OCI-LY7 (cell line): Measurements from ENCODE around the gene WDR4. TPM values are rescaled to one million over a fixed set of nuclear protein-coding genes. Genes with fewer than 3 reads are reported as not detected.

Source experiments
- BruUV-seq: library from RNA; stranded (reverse); fragments of 400-500 nt; replicated peaks from 2 replicates; lab custom pipeline; 2021; lab: Mats Ljungman, UMichigan
- CTCF ChIA-PET: fragments of 300-600 bp; sonication (Branson Sonifier 250); formaldehyde crosslinking; loops from one replicate; lab custom pipeline; 2022; ENCODE audit warnings: antibody characterized with exemption; ENCODE audit not compliant: unreplicated experiment; lab: Charles Lee
- POLR2A ChIA-PET: fragments of 300-600 bp; sonication (Branson Sonifier 250); formaldehyde crosslinking; loops from one replicate; lab custom pipeline; 2022; ENCODE audit warnings: antibody characterized with exemption; lab: Charles Lee
- DNase-seq: peaks from one replicate; pipeline ENCODE4 v3.0.0-alpha.2; 2015; ENCODE audit warnings: low spot score
- H2AFZ ChIP-seq: fragments of 200-600 bp; sonication (generic), shearing (Covaris generic); 2 replicates; pipeline ENCODE4 v1.6.1; 2014; ENCODE audit warnings: mild to moderate bottlenecking, antibody characterized with exemption, low read length, moderate library complexity
- H3K27ac ChIP-seq: fragments of 200-600 bp; sonication (generic); 2 replicates; pipeline ENCODE4 v1.5.1; 2014; ENCODE audit warnings: mixed run types, low read depth, mild to moderate bottlenecking, moderate library complexity, low read length, inconsistent platforms; ENCODE audit not compliant: poor library complexity, severe bottlenecking
- H3K36me3 ChIP-seq: fragments of 200-600 bp; sonication (generic); 2 replicates; pipeline ENCODE4 v1.6.1; 2014; ENCODE audit warnings: mild to moderate bottlenecking, antibody characterized with exemption, low read length, moderate library complexity, mixed read lengths; ENCODE audit not compliant: insufficient read depth
- H3K4me1 ChIP-seq: fragments of 200-600 bp; sonication (generic); 2 replicates; pipeline ENCODE4 v1.5.1; 2014; ENCODE audit warnings: mild to moderate bottlenecking, low read length; ENCODE audit not compliant: insufficient read depth, poor library complexity, severe bottlenecking
- H3K4me2 ChIP-seq: fragments of 200-600 bp; sonication (generic); 2 replicates; pipeline ENCODE4 v1.6.1; 2014; ENCODE audit warnings: mild to moderate bottlenecking, low read length
- H3K4me3 ChIP-seq: fragments of 200-600 bp; sonication (generic); 2 replicates; pipeline ENCODE4 v1.5.1; 2014; ENCODE audit warnings: mild to moderate bottlenecking, low read depth, low read length; ENCODE audit not compliant: poor library complexity, severe bottlenecking
- H3K79me2 ChIP-seq: fragments of 200-600 bp; sonication (generic); 2 replicates; pipeline ENCODE4 v1.6.1; 2016; ENCODE audit warnings: low read depth, mild to moderate bottlenecking, low read length, moderate library complexity, mixed read lengths; ENCODE audit not compliant: insufficient read depth
- H3K9me2 ChIP-seq: fragments of 200-600 bp; sonication (generic); 2 replicates; pipeline ENCODE4 v1.6.1; 2016; ENCODE audit warnings: mild to moderate bottlenecking, low read length, mixed read lengths; ENCODE audit not compliant: insufficient read depth
- H3K9me3 ChIP-seq: fragments of 200-600 bp; sonication (generic); 2 replicates; pipeline ENCODE4 v1.6.1; 2014; ENCODE audit warnings: mild to moderate bottlenecking, mixed run types, low read length, mixed read lengths
- H4K20me1 ChIP-seq: fragments of 200-600 bp; sonication (generic); 2 replicates; pipeline ENCODE4 v1.6.1; 2014; ENCODE audit warnings: mild to moderate bottlenecking, antibody characterized with exemption, low read length, moderate library complexity, mixed read lengths; ENCODE audit not compliant: insufficient read depth
- EZH2phosphoT487 ChIP-seq: fragments of 200-600 bp; sonication (generic); IDR thresholded peaks from 2 replicates; pipeline ENCODE4 v1.6.1; 2018; ENCODE audit warnings: low read depth, borderline replicate concordance, mild to moderate bottlenecking, mixed run types, antibody characterized with exemption, low read length, moderate library complexity, mixed read lengths
- intact Hi-C: fragments of 100-400 bp; cut with micrococcal nuclease; formaldehyde crosslinking; loops from one replicate; pipeline ENCODE4 v1.10.0; 2022; ENCODE audit not compliant: unreplicated experiment
- total RNA-seq, 2 experiments: library from RNA; depleted of rRNA in 1 of 2; stranded (reverse); fragments of >200 nt in 1 of 2; shearing (Covaris generic) in 1 of 2; gene quantifications; 2 replicates each; pipeline ENCODE4 v1.2.3, GENCODE V29; 2014 to 2022
- TF ChIP-seq, protein P1 (sequence below): fragments of 200-600 bp; sonication (generic); conservative IDR thresholded peaks from 2 replicates; pipeline ENCODE4 v1.5.1; 2014; ENCODE audit warnings: mild to moderate bottlenecking, antibody characterized with exemption, low read length, moderate library complexity, mixed read lengths

WDR4 gene
- total RNA-seq, 2 experiments from 2014 or later: 45.7 to 73.8 TPM

DNA sequence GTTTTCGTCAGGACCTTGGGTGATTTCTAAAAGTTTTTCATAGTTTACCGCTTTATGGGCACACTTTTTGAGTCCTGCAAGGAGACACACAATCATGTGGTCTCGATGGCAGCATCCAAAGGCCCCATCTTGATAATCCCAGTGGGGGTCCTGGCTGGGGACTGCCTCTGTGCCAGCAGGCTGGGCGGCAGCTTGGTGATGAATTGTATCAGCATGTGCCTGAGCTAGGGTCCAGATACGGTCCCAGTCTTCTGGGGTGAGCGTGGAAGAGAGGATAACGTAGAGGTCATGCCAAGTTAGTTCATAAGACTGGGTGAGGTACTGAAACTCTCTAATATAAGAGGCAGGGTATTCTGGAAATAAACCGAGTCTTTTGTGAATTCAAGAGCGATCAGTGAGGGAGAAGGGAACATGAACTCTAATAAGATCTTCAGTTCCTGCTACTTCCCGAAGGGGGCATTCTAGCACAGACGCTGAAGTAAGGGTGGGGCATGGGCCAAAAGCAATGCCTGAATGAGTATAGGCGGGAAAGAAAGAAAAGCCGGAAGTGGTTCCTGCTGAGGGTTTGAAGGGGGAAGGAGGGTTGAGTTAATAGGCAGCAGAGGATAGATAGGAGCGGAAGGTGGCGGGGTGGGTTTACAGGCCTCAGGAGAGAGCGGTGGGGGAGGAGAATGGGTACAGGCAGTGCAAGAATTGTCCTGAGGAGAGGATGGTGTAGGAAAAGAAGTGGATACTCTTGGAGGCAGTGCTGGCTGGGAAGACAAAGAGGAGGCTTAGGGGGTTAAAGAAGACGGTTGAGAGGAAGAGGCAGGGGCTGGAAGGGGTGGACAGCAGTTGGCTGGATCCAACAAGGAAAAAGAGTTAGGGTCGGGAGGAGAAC is 44.5 kb upstream of the WDR4 start:
- H3K4me3 ChIP-seq: peak overlapping the region; percentile 31
- POLR2A ChIA-PET: no interaction called here

DNA sequence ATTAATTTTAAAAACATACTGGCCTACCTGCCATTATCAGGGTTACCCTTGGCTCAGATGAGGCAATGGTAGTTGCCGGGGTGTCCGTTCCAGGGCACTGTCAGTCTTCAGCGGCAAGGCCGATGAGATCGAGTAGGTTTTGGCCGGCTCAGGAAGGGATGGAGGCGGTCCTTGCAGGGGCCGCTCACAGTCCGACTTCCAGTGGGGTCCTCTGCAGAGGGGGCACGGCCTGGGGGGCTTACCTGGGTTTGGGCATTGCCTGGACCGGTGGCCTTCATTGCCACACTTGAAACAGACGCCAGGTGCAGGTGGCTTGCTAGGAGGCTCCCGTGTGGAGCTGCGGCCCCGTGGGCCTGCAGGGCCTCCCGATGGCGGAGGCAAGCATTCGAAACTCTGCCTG is 43.6 kb upstream of the WDR4 start:
- no peak for DNase-seq
- Histone ChIP-seq H3K36me3 (no peaks in the 10 kb centered on the region), H3K27ac (no peak overlapping the region), H3K9me2 (no peaks in the 10 kb centered on the region), H3K79me2 (no peaks in the 10 kb centered on the region), H3K4me3 (no peak overlapping the region), H4K20me1 (no peaks in the 10 kb centered on the region), H2AFZ (no peak overlapping the region), H3K9me3 (no peaks in the 10 kb centered on the region), H3K4me1 (peaks cover 23% of the 10 kb centered on the region), H3K4me2 (no peak overlapping the region; the same call in 1 of the 2 replicates)
- BruUV-seq: no TSS peak
- intact Hi-C loops: no loop called here
- POLR2A ChIA-PET: interaction anchor here (0.6 kb wide), 1 partner anchor 12 kb away, joined by 5 read pairs; no protein-coding TSS in a partner anchor
- CTCF ChIA-PET: no interaction called here
- TF ChIP-seq, protein P1, sequence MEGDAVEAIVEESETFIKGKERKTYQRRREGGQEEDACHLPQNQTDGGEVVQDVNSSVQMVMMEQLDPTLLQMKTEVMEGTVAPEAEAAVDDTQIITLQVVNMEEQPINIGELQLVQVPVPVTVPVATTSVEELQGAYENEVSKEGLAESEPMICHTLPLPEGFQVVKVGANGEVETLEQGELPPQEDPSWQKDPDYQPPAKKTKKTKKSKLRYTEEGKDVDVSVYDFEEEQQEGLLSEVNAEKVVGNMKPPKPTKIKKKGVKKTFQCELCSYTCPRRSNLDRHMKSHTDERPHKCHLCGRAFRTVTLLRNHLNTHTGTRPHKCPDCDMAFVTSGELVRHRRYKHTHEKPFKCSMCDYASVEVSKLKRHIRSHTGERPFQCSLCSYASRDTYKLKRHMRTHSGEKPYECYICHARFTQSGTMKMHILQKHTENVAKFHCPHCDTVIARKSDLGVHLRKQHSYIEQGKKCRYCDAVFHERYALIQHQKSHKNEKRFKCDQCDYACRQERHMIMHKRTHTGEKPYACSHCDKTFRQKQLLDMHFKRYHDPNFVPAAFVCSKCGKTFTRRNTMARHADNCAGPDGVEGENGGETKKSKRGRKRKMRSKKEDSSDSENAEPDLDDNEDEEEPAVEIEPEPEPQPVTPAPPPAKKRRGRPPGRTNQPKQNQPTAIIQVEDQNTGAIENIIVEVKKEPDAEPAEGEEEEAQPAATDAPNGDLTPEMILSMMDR: no peak
- no peak for TF ChIP-seq EZH2phosphoT487

More for the DNA sequence above, 44.5 kb upstream of the WDR4 start:
- DNase-seq: peak; percentile 97
- Histone ChIP-seq H3K4me2 (peak overlapping the region; percentile 59), H4K20me1 (no peaks in the 10 kb centered on the region), H3K36me3 (no peaks in the 10 kb centered on the region), H3K4me1 (peaks cover 23% of the 10 kb centered on the region), H3K9me3 (no peaks in the 10 kb centered on the region), H3K79me2 (no peaks in the 10 kb centered on the region), H3K9me2 (no peaks in the 10 kb centered on the region), H3K27ac (peak overlapping the region; percentile 68), H2AFZ (peak overlapping the region; percentile 83)
- intact Hi-C loops: loop anchor here (1.0 to 2.0 kb wide), 3 partner anchors 12 to 51 kb away; partner anchors contain the start of gene PKNOX1
- no peak for TF ChIP-seq EZH2phosphoT487
- TF ChIP-seq, protein P1: peak; percentile 91
- BruUV-seq: no TSS peak
- CTCF ChIA-PET: no interaction called here

DNA sequence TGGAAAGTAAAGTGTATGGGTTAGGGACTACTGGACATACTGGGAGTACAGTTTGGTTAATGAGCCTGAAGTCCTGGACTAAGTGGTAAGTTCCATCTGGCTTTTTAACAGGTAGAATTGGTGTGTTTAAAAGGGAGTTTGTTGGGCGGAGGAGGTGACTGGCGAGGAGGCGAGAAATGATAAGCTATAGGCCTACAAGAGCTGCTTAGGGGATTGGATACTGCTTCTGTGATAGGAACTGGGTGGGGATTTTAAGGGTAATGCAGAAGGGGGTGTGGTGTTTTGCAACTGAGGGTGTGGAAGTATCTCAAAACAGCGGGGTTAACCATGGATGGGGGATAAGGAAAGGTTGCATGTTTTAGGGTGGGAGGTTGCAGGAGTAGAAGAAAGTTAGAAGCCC is 42.6 kb upstream of the WDR4 start:
- POLR2A ChIA-PET: interaction anchor here (0.7 kb wide), 1 partner anchor 24 kb away, joined by 6 read pairs; no protein-coding TSS in a partner anchor
- no peak overlapping the region for H3K4me2 ChIP-seq
- no TSS peak for BruUV-seq
- no peak for DNase-seq
- TF ChIP-seq EZH2phosphoT487: no peak
- TF ChIP-seq, protein P1: no peak
- intact Hi-C loops: no loop called here
- H2AFZ ChIP-seq: no peak overlapping the region
- no peaks in the 10 kb centered on the region for H4K20me1 ChIP-seq
- no peak overlapping the region for H3K27ac ChIP-seq
- H3K4me1 ChIP-seq: peaks cover 23% of the 10 kb centered on the region
- H3K4me3 ChIP-seq: no peak overlapping the region
- no peaks in the 10 kb centered on the region for H3K9me2 ChIP-seq
- no peaks in the 10 kb centered on the region for H3K9me3 ChIP-seq
- CTCF ChIA-PET: no interaction called here
- no peaks in the 10 kb centered on the region for H3K36me3 ChIP-seq
- no peaks in the 10 kb centered on the region for H3K79me2 ChIP-seq
